SK-N-SH treated with all-trans-retinoic acid at 6 μM for 48 hours (cell line): ENCODE data around the gene SFXN5.

Experiments
- CSDC2 ChIP-seq: fragments of 250-450 bp; sonication (Bioruptor Pico); IDR thresholded peaks from 2 replicates; pipeline ENCODE4 v1.5.0; 2020; ENCODE audit warnings: mild to moderate bottlenecking, moderate library complexity
- ESRRG ChIP-seq: fragments of 250-450 bp; sonication (Bioruptor Pico); IDR thresholded peaks from 2 replicates; pipeline ENCODE4 v1.6.1; 2021; ENCODE audit warnings: mild to moderate bottlenecking
- GLIS3 ChIP-seq: fragments of 250-450 bp; sonication (Bioruptor Pico); IDR thresholded peaks from 2 replicates; pipeline ENCODE4 v1.5.0; 2020; ENCODE audit warnings: mild to moderate bottlenecking, moderate library complexity
- ISL1 ChIP-seq: fragments of 250-450 bp; sonication (Bioruptor Pico); IDR thresholded peaks from 2 replicates; pipeline ENCODE4 v2.1.2; 2022; ENCODE audit warnings: mild to moderate bottlenecking, moderate library complexity
- PATZ1 ChIP-seq: fragments of 250-450 bp; sonication (Bioruptor Pico); IDR thresholded peaks from 2 replicates; pipeline ENCODE4 v1.8.0; 2020; ENCODE audit warnings: mild to moderate bottlenecking, moderate library complexity, borderline replicate concordance
- POU6F1 ChIP-seq: fragments of 250-450 bp; sonication (Bioruptor Pico); IDR thresholded peaks from 2 replicates; pipeline ENCODE4 v1.8.0; 2021; ENCODE audit warnings: low read depth, mild to moderate bottlenecking, moderate library complexity, borderline replicate concordance
- RARB ChIP-seq: fragments of 250-450 bp; sonication (Bioruptor Pico); IDR thresholded peaks from 2 replicates; pipeline ENCODE4 v1.8.0; 2021; ENCODE audit warnings: mild to moderate bottlenecking, moderate library complexity
- TCF4 ChIP-seq: fragments of 250-450 bp; sonication (Bioruptor Pico); IDR thresholded peaks from 2 replicates; pipeline ENCODE4 v1.8.0; 2021; ENCODE audit warnings: mild to moderate bottlenecking, moderate library complexity, borderline replicate concordance
- TOX ChIP-seq: fragments of 250-450 bp; sonication (Bioruptor Pico); IDR thresholded peaks from 2 replicates; pipeline ENCODE4 v1.8.0; 2021; ENCODE audit warnings: mild to moderate bottlenecking, moderate library complexity, borderline replicate concordance
- ZC3H10 ChIP-seq: fragments of 250-450 bp; sonication (Bioruptor Pico); IDR thresholded peaks from 2 replicates; pipeline ENCODE4 v1.5.1; 2021; ENCODE audit warnings: mild to moderate bottlenecking, moderate library complexity
- ZNF70 ChIP-seq: fragments of 450-650 bp; formaldehyde crosslinking; IDR thresholded peaks from 2 replicates; pipeline ENCODE4 v1.5.0; 2020; ENCODE audit warnings: mild to moderate bottlenecking, moderate library complexity
- ZNF8 ChIP-seq: fragments of 450-650 bp; formaldehyde crosslinking; IDR thresholded peaks from 2 replicates; pipeline ENCODE4 v1.5.0; 2020; ENCODE audit warnings: mild to moderate bottlenecking, moderate library complexity

- TF ChIP-seq ESRRG (no peak), RARB (no peak), ZNF70 (CRISPR knock-in tag) (no peak), GLIS3 (CRISPR knock-in tag) (no peak), ZC3H10 (CRISPR knock-in tag) (no peak), PATZ1 (CRISPR knock-in tag) (no peak), ISL1 (no peak), TCF4 (CRISPR knock-in tag) (no peak), TOX (CRISPR knock-in tag) (no peak), CSDC2 (CRISPR knock-in tag) (no peak), ZNF8 (no peak), POU6F1 (CRISPR knock-in tag) (no peak)
Measured at GRCh38 chr2:72896446-72896845, 175.1 kb downstream of the SFXN5 start.
